Body of pancreas (tissue), 4 donors: Measurements from ENCODE around the gene SRGAP1.

Experiments used
- CTCF ChIP-seq, 7 experiments: fragments of 450-650 bp in 4 of 7; fragments of 200-600 bp in 3 of 7; sonication (generic) in 3 of 7; IDR thresholded peaks; one replicate each; pipeline ENCODE4 v1.5.1; 2016 to 2019; ENCODE audit warnings: antibody characterized with exemption in 7 of 7
- POLR2A ChIP-seq, 3 donors: fragments of 450-650 bp; IDR thresholded peaks; one replicate each; pipeline ENCODE4 v1.6.1; 2016; ENCODE audit warnings: antibody characterized with exemption in 3 of 3, mild to moderate bottlenecking in 2 of 3

- TF ChIP-seq CTCF (IDR thresholded peaks at IDR 0.05) = no peak
- no peak for TF ChIP-seq POLR2A (IDR thresholded peaks at IDR 0.05)
Measured at GRCh38 chr12:64147875-64148274, 303.4 kb downstream of the SRGAP1 start.
